ENCODE measurements around the gene GAB4.
A peak's percentile ranks its signal among the peaks of the same experiment; 100 is the strongest.

GAB4 gene

DNA sequence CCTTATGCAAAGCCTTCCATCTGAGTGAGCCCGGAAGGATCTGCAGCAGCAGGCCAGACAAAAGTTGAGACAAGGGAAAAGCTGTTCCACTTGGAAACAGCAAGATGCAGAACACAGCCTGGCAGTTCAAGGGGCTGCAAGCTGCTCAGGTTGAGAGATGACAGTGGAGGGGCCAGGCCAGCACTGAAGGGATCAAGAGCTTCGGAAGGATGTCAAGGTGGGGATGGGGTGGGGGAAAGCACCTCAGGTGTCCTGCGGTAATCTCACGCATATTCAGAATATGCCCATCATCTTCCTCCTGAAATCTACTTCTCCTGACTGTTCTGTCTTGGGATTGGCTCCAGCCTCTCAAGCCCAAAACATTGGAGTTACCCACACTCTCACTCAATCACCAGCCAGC is 35.7 kb downstream of the GAB4 start:
- TF ChIP-seq, protein P1, sequence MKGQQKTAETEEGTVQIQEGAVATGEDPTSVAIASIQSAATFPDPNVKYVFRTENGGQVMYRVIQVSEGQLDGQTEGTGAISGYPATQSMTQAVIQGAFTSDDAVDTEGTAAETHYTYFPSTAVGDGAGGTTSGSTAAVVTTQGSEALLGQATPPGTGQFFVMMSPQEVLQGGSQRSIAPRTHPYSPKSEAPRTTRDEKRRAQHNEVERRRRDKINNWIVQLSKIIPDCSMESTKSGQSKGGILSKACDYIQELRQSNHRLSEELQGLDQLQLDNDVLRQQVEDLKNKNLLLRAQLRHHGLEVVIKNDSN (IDR thresholded peaks at IDR 0.05): no peak
- TF ChIP-seq TAF1 (IDR thresholded peaks at IDR 0.05; ENCODE audit: low read depth): no peak
- TF ChIP-seq RAD21 (IDR thresholded peaks at IDR 0.05; ENCODE audit: low read depth): no peak
- TF ChIP-seq CREB1 (IDR thresholded peaks at IDR 0.05; ENCODE audit: low read depth): no peak
- no peak for TF ChIP-seq EGR1 (IDR thresholded peaks at IDR 0.05)
- no peak for TF ChIP-seq CEBPB (IDR thresholded peaks at IDR 0.05)
- TF ChIP-seq TCF12 (IDR thresholded peaks at IDR 0.05; ENCODE audit: low read depth): no peak
- TF ChIP-seq TEAD4 (IDR thresholded peaks at IDR 0.05): no peak
- TF ChIP-seq, protein P2, sequence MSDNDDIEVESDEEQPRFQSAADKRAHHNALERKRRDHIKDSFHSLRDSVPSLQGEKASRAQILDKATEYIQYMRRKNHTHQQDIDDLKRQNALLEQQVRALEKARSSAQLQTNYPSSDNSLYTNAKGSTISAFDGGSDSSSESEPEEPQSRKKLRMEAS (IDR thresholded peaks at IDR 0.05): no peak
- TF ChIP-seq NFIC (IDR thresholded peaks at IDR 0.05): no peak
- TF ChIP-seq, protein P3, sequence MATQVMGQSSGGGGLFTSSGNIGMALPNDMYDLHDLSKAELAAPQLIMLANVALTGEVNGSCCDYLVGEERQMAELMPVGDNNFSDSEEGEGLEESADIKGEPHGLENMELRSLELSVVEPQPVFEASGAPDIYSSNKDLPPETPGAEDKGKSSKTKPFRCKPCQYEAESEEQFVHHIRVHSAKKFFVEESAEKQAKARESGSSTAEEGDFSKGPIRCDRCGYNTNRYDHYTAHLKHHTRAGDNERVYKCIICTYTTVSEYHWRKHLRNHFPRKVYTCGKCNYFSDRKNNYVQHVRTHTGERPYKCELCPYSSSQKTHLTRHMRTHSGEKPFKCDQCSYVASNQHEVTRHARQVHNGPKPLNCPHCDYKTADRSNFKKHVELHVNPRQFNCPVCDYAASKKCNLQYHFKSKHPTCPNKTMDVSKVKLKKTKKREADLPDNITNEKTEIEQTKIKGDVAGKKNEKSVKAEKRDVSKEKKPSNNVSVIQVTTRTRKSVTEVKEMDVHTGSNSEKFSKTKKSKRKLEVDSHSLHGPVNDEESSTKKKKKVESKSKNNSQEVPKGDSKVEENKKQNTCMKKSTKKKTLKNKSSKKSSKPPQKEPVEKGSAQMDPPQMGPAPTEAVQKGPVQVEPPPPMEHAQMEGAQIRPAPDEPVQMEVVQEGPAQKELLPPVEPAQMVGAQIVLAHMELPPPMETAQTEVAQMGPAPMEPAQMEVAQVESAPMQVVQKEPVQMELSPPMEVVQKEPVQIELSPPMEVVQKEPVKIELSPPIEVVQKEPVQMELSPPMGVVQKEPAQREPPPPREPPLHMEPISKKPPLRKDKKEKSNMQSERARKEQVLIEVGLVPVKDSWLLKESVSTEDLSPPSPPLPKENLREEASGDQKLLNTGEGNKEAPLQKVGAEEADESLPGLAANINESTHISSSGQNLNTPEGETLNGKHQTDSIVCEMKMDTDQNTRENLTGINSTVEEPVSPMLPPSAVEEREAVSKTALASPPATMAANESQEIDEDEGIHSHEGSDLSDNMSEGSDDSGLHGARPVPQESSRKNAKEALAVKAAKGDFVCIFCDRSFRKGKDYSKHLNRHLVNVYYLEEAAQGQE (IDR thresholded peaks at IDR 0.05; ENCODE audit: low read depth): no peak
- no peak for TF ChIP-seq ZBTB7A (IDR thresholded peaks at IDR 0.05; ENCODE audit: low read depth)
- no peak for TF ChIP-seq YY1 (IDR thresholded peaks at IDR 0.05; ENCODE audit: low read depth)
- TF ChIP-seq FOXM1 (IDR thresholded peaks at IDR 0.05; ENCODE audit: borderline replicate concordance, low read depth): no peak
- TF ChIP-seq EP300 (IDR thresholded peaks at IDR 0.05; ENCODE audit: borderline replicate concordance): no peak

DNA sequence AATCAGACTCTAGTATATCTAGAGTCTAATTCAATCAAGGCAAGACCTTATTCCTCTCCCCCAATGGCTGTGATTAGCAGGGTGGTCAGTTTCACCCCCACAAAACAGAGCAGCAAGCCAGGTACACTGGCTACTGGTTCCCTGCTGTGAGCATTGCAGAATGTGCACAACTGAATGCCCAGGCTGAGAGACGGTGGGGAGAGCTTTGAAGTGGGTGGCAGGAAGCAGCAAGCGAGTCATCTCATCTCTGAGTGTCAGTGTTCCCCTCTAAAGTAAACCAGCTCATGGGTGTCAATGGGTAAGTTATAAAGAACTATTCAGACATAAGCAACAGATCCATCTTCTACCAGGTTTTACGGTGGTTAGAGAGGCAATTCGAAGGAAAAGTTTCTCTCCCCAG is 37.6 kb downstream of the GAB4 start:
- TF ChIP-seq TAF1 (IDR thresholded peaks at IDR 0.05; ENCODE audit: low read depth) (no peak), CEBPB (IDR thresholded peaks at IDR 0.05) (no peak), EGR1 (IDR thresholded peaks at IDR 0.05) (no peak), RAD21 (IDR thresholded peaks at IDR 0.05; ENCODE audit: low read depth) (no peak), CREB1 (IDR thresholded peaks at IDR 0.05; ENCODE audit: low read depth) (no peak), YY1 (IDR thresholded peaks at IDR 0.05; ENCODE audit: low read depth) (no peak), ZBTB7A (IDR thresholded peaks at IDR 0.05; ENCODE audit: low read depth) (no peak), TEAD4 (IDR thresholded peaks at IDR 0.05) (no peak), NFIC (IDR thresholded peaks at IDR 0.05) (no peak), EP300 (IDR thresholded peaks at IDR 0.05; ENCODE audit: borderline replicate concordance) (no peak)
- TF ChIP-seq, protein P2 (IDR thresholded peaks at IDR 0.05): no peak
- TF ChIP-seq, protein P1 (IDR thresholded peaks at IDR 0.05): no peak

DNA sequence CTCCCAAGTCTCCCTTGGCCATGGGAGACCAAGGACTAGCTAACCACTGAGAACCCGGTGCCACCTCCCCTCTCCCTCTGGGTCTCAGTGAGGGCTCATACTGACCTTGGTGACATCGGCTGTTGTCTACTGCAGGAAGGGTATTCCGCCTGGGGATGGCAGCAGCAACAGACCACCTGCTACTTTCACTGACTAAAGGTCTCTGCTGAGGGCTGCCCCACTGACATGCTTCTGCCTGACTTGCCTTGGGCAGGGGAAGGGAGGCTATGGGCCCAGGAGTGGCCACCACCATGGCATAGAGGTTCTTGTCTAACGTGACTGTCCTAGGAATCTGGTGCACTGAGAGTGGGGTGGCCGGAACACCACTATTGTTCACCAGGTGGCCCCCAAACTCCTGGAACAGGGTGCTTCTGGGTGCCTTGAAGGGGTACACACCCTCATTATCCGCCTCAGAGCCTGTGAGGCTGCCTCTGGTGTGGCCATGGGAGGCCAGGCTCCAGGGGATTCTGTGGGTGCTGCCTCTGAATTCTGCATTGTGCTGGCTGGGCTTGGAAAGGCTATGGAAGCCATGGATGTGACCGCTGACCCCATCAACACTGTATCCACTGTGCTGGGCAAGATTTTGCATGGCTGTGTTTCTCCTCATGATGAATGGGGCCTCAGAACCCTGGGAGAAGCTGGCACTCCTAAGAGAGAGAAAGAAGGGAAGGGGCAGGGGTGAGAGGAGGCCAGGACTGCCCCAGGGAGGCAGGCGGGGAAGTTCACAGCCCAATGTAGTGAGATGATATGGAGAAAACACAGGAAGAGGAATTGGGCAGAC is 38.3 kb downstream of the GAB4 start:
- TF ChIP-seq NFIC (IDR thresholded peaks at IDR 0.05): no peak
- no peak for TF ChIP-seq TEAD4 (IDR thresholded peaks at IDR 0.05)
- no peak for TF ChIP-seq EP300 (IDR thresholded peaks at IDR 0.05; ENCODE audit: borderline replicate concordance)
- TF ChIP-seq TCF12 (IDR thresholded peaks at IDR 0.05; ENCODE audit: low read depth): no peak
- TF ChIP-seq, protein P1 (IDR thresholded peaks at IDR 0.05): no peak
- TF ChIP-seq TAF1 (IDR thresholded peaks at IDR 0.05; ENCODE audit: low read depth): no peak

DNA sequence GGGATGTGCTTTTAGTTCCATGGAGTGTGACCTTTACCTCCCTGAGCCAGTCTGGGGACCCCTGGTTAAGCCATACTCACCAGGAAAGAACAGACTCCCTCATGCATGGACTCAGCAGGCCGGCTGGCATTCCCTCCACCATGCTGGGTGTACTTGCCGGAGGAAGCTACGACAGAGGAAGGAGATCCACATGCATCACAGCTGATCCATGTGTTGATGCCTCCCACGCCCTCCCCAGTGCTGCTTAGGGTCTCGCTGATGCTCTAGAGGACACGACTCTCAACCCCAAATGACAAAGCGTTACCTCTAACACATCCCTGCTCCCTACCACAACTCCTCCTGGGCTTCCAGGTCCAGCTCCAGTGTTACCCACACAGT is 39.8 kb downstream of the GAB4 start:
- TF ChIP-seq CEBPB (IDR thresholded peaks at IDR 0.05) (no peak), YY1 (IDR thresholded peaks at IDR 0.05; ENCODE audit: low read depth) (no peak), TCF12 (IDR thresholded peaks at IDR 0.05; ENCODE audit: low read depth) (no peak), EGR1 (IDR thresholded peaks at IDR 0.05) (no peak), EP300 (IDR thresholded peaks at IDR 0.05; ENCODE audit: borderline replicate concordance) (no peak), NFIC (IDR thresholded peaks at IDR 0.05) (no peak), RAD21 (IDR thresholded peaks at IDR 0.05; ENCODE audit: low read depth) (no peak)
- TF ChIP-seq, protein P1 (IDR thresholded peaks at IDR 0.05): no peak

DNA sequence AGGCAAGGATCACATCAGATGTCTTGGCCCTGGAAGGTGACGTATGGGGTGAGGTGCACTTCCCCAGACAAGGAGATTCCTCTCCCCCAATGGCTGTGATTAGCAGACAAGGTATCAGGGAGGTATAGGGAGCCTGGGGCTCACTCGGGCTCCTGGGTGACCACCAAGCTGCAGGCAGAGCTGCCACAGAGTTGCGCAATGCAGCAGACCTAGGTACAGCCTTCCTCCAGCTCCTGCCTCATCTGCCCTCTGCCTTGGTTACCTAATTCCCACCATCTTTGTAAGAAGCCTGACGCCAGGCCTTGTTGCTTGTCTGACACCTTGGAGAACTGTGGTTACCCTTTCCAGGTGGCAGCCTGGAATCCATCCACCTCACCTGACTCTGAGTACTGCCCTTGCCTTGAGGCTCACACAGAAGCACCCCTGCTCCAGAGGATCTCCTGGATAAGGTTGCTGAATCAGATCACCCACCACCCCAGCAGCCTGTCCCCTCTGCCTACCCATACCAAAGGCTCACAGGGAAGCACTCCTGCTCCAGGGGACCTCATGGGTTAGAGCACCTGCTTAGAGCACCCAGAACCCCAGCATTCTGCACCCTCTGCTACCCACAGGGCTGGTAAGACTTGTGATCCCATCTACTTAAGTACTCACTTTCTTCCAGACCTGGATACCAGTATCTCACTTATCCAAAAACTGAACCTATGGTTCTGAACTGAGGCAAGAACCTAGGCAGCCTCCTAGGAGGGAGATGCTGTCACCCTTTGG is 40.4 kb downstream of the GAB4 start:
- TF ChIP-seq FOXM1 (IDR thresholded peaks at IDR 0.05; ENCODE audit: borderline replicate concordance, low read depth): no peak
- peak; percentile 27; the same call in 1 of the 2 replicates for TF ChIP-seq CEBPB (IDR thresholded peaks at IDR 0.05)

DNA sequence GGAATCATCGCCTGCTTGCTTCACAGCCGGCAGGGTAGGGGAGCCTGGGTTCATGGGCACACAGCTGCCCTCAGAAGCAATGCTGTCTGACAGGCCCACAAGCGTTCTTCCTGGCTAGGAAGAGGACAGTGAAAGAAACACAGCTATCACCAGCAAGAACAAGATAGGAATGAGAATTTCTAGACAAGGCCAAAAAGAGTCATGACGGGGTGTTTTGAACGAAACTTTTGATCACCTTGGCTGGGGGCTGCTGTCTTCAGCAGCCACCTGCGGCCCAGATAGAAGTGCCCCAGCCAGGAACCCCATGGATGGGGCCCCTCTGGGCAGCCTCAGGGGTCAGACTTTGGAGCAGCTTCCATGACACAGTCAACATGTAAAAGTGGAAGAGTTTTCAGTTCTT is 41.8 kb downstream of the GAB4 start:
- TF ChIP-seq CREB1 (IDR thresholded peaks at IDR 0.05; ENCODE audit: low read depth) (no peak), NFIC (IDR thresholded peaks at IDR 0.05) (no peak), EGR1 (IDR thresholded peaks at IDR 0.05) (no peak), EP300 (IDR thresholded peaks at IDR 0.05; ENCODE audit: borderline replicate concordance) (no peak), TAF1 (IDR thresholded peaks at IDR 0.05; ENCODE audit: low read depth) (no peak), FOXM1 (IDR thresholded peaks at IDR 0.05; ENCODE audit: borderline replicate concordance, low read depth) (no peak), RAD21 (IDR thresholded peaks at IDR 0.05; ENCODE audit: low read depth) (no peak), ZBTB7A (IDR thresholded peaks at IDR 0.05; ENCODE audit: low read depth) (no peak), TEAD4 (IDR thresholded peaks at IDR 0.05) (no peak), YY1 (IDR thresholded peaks at IDR 0.05; ENCODE audit: low read depth) (no peak), TCF12 (IDR thresholded peaks at IDR 0.05; ENCODE audit: low read depth) (no peak), CEBPB (IDR thresholded peaks at IDR 0.05) (no peak)
- TF ChIP-seq, protein P2 (IDR thresholded peaks at IDR 0.05): no peak
- TF ChIP-seq, protein P1 (IDR thresholded peaks at IDR 0.05): no peak
- TF ChIP-seq, protein P3 (IDR thresholded peaks at IDR 0.05; ENCODE audit: low read depth): no peak
